Keratinocyte (primary cell): ENCODE results near the gene EFCAB9. TPM values are rescaled to one million over a fixed set of nuclear protein-coding genes. Genes with fewer than 3 reads are reported as not detected.

Source experiments
- DNase-seq: peaks from one replicate; pipeline ENCODE4 v3.0.0-alpha.2; 2011; ENCODE audit warnings: low read depth, missing footprints, low spot score
- FAIRE-seq: peaks from 2 replicates; lab custom pipeline; 2011; peaks lifted over from hg19 to GRCh38; lab: Jason Lieb, UNC
- H2AFZ ChIP-seq: 2 replicates; pipeline ENCODE4 v1.6.0; 2012; ENCODE audit warnings: low read length, control low read depth, inconsistent platforms; ENCODE audit not compliant: control insufficient read depth
- H3K27ac ChIP-seq: 2 replicates; pipeline ENCODE4 v1.5.1; 2011; ENCODE audit warnings: low read length; ENCODE audit not compliant: control insufficient read depth, insufficient read depth
- H3K27me3 ChIP-seq: 3 replicates; pipeline ENCODE4 v1.6.0; 2011; ENCODE audit warnings: low read length; ENCODE audit not compliant: control insufficient read depth, insufficient read depth; ENCODE audit errors: extremely low read depth
- H3K36me3 ChIP-seq, 2 experiments: 2 replicates in 1 of 2; 3 replicates in 1 of 2; pipeline ENCODE4 v1.5.1; 2011; ENCODE audit warnings: low read length in 2 of 2, mild to moderate bottlenecking in 1 of 2; ENCODE audit not compliant: control insufficient read depth in 2 of 2, insufficient read depth in 2 of 2; ENCODE audit errors: extremely low read depth in 1 of 2
- H3K4me1 ChIP-seq: 3 replicates; pipeline ENCODE4 v1.5.1; 2011; ENCODE audit warnings: low read length; ENCODE audit not compliant: control insufficient read depth, insufficient read depth; ENCODE audit errors: extremely low read depth
- H3K4me2 ChIP-seq: 3 replicates; pipeline ENCODE4 v1.6.0; 2011; ENCODE audit warnings: low read depth, low read length; ENCODE audit not compliant: control insufficient read depth, insufficient read depth; ENCODE audit errors: extremely low read depth
- H3K4me3 ChIP-seq, 3 experiments: fragments of 200-600 bp in 1 of 3; sonication (generic) in 1 of 3; 2 replicates in 2 of 3; 3 replicates in 1 of 3; pipeline ENCODE4 v1.5.1; 2011 to 2016; ENCODE audit warnings: low read length in 3 of 3, mild to moderate bottlenecking in 3 of 3, control low read depth in 2 of 3, inconsistent platforms in 1 of 3, low read depth in 1 of 3, mixed read lengths in 1 of 3, mixed run types in 1 of 3, moderate library complexity in 1 of 3; ENCODE audit not compliant: control insufficient read depth in 2 of 3, insufficient read depth in 2 of 3; ENCODE audit errors: extremely low read depth in 1 of 3
- H3K79me2 ChIP-seq: 2 replicates; pipeline ENCODE4 v1.6.0; 2012; ENCODE audit warnings: low read length; ENCODE audit not compliant: control insufficient read depth, insufficient read depth
- H3K9ac ChIP-seq: 3 replicates; pipeline ENCODE4 v1.6.0; 2011; ENCODE audit warnings: low read length; ENCODE audit not compliant: control insufficient read depth, insufficient read depth; ENCODE audit errors: extremely low read depth
- H3K9me1 ChIP-seq: 3 replicates; pipeline ENCODE4 v1.6.0; 2011; ENCODE audit warnings: low read length; ENCODE audit not compliant: control insufficient read depth, insufficient read depth; ENCODE audit errors: extremely low read depth
- H3K9me3 ChIP-seq: 2 replicates; pipeline ENCODE4 v1.5.1; 2012; ENCODE audit warnings: low read depth, low read length; ENCODE audit not compliant: control insufficient read depth
- H4K20me1 ChIP-seq: 3 replicates; pipeline ENCODE4 v1.6.0; 2011; ENCODE audit warnings: low read length; ENCODE audit not compliant: control insufficient read depth, insufficient read depth; ENCODE audit errors: extremely low read depth
- CTCF ChIP-seq, 3 experiments: IDR thresholded peaks in 1 of 3; conservative IDR thresholded peaks in 1 of 3; optimal IDR thresholded peaks in 1 of 3; 2 replicates in 2 of 3; 3 replicates in 1 of 3; pipeline versions ENCODE3 to v1.5.1; 2011; ENCODE audit warnings: low read length in 3 of 3, mild to moderate bottlenecking in 3 of 3, moderate library complexity in 2 of 3, control low read depth in 1 of 3, inconsistent platforms in 1 of 3; ENCODE audit not compliant: insufficient read depth in 2 of 3; ENCODE audit errors: extremely low read depth in 1 of 3
- EZH2 ChIP-seq: IDR thresholded peaks from one replicate; pipeline ENCODE4 v1.6.1; 2012; ENCODE audit warnings: inconsistent platforms, mild to moderate bottlenecking, low read length, moderate library complexity
- dilution Hi-C: fragments of 300-500 bp; cut with MboI; formaldehyde crosslinking; loops from one replicate; pipeline ENCODE4 v1.7.0; 2020; ENCODE audit warnings: low sequenced_read_pairs; ENCODE audit not compliant: extremely low pct_ligation_motif_present
- polyA plus RNA-seq, 5 experiments: library from polyadenylated mRNA; depleted of rRNA in 3 of 5; stranded (reverse) in 3 of 5; stranded (forward) in 1 of 5; unstranded in 1 of 5; fragments of >200 nt; gene quantifications; 1 replicate in 1 of 5; 2 replicates in 3 of 5; 3 replicates in 1 of 5; pipeline versions ENCODE4 v1.2.1 to v1.2.3, GENCODE V29; 2011 to 2012; ENCODE audit warnings: missing spikeins in 2 of 5, low read depth in 1 of 5, low replicate concordance in 1 of 5

EFCAB9 gene
- polyA plus RNA-seq, 1 donor (not counting 4 experiments of a cell fraction or from before 2014, with no cell fraction given): not detected

- no peak overlapping the region for H3K27ac ChIP-seq
- peaks cover 2% of the 10 kb centered on the region for H3K9me1 ChIP-seq
- no peak for FAIRE-seq
- H3K4me1 ChIP-seq: peaks cover 20% of the 10 kb centered on the region
- H3K79me2 ChIP-seq: peaks cover 56% of the 10 kb centered on the region
- peaks cover 5% of the 10 kb centered on the region for H4K20me1 ChIP-seq
- dilution Hi-C loops: no loop called here
- peak overlapping the region; percentile 97 for H3K4me2 ChIP-seq
- TF ChIP-seq CTCF (optimal IDR thresholded peaks at IDR 0.05 in 1 of 3, IDR thresholded peaks at IDR 0.05 in 1 of 3, conservative IDR thresholded peaks at IDR 0.05 in 1 of 3; ENCODE audit: extremely low read depth in 1 of 3, insufficient read depth in 2 of 3, low read length in 3 of 3): no peak
- TF ChIP-seq EZH2: no peak
- H3K4me3 ChIP-seq: no peak overlapping the region
- H3K27me3 ChIP-seq: no peaks in the 10 kb centered on the region
- no peaks in the 10 kb centered on the region for H3K9me3 ChIP-seq
- peaks cover 3% of the 10 kb centered on the region in 2 experiments for H3K36me3 ChIP-seq
- no peak overlapping the region for H3K9ac ChIP-seq
- no peak for DNase-seq
- no peak overlapping the region for H2AFZ ChIP-seq
These were observed 8.9 kb upstream of the EFCAB9 start for GRCh38 chr5:172185096-172185461.

DNA sequence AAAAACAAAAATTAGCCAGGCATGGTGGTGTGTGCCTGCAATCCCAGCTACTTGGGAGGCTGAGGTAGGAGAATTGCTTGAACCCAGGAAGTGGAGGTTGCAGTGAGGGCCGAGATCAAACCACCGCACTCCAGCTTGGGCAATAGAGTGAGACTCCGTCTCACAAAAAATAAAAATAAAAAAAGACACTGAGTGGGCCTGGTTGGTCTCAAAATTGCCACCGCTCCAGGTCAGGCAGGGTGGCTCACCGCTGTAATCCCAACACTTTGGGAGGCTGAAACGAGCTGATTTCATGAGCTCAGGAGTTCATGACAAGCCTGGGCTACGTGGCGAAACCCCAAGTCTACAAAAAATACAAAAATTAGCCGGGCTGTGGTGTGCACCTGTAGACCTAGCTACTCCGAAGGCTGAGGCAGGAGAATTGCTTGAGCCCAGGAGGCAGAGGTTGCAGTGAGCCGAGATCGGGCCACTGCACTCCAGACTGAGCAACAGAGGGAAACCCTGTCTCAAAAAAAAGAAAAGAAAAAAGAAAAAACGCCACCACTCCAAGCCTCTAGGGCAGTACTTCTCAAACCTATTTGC is 7.8 kb upstream of the EFCAB9 start:
- Histone ChIP-seq H3K27ac (peak overlapping the region; percentile 94), H3K9me3 (no peaks in the 10 kb centered on the region), H4K20me1 (peaks cover 5% of the 10 kb centered on the region), H2AFZ (no peak overlapping the region), H3K79me2 (peaks cover 50% of the 10 kb centered on the region), H3K9me1 (peaks cover 2% of the 10 kb centered on the region), H3K4me1 (peaks cover 17% of the 10 kb centered on the region), H3K4me3 (peak overlapping the region; percentile 97 to 99 (median 97)), H3K36me3 (peaks cover 1 to 3% of the 10 kb centered on the region in 2 experiments), H3K4me2 (peak overlapping the region; percentile 97), H3K9ac (peak overlapping the region; percentile 92), H3K27me3 (no peaks in the 10 kb centered on the region)
- DNase-seq: no peak
- TF ChIP-seq CTCF (optimal IDR thresholded peaks at IDR 0.05 in 1 of 3, IDR thresholded peaks at IDR 0.05 in 1 of 3, conservative IDR thresholded peaks at IDR 0.05 in 1 of 3; ENCODE audit: extremely low read depth in 1 of 3, insufficient read depth in 2 of 3, low read length in 3 of 3) (no peak), EZH2 (no peak)
- dilution Hi-C loops: no loop called here
- FAIRE-seq: no peak
